DOHH2 (cell line): ENCODE results near the gene CSNK2B.

ENCODE experiments used
- H3F3A ChIP-seq: fragments of 200-600 bp; sonication (generic), shearing (Covaris generic); 2 replicates; pipeline ENCODE4 v1.6.0; 2016; ENCODE audit warnings: antibody characterized with exemption, mild to moderate bottlenecking; ENCODE audit not compliant: control insufficient read depth, insufficient read depth
- H3K27ac ChIP-seq: fragments of 200-600 bp; sonication (generic); 2 replicates; pipeline ENCODE4 v1.5.1; 2014; ENCODE audit warnings: low read depth, mild to moderate bottlenecking, low read length, moderate library complexity
- H3K27me3 ChIP-seq: fragments of 200-600 bp; sonication (generic); 2 replicates; pipeline ENCODE4 v1.6.1; 2014; ENCODE audit warnings: mild to moderate bottlenecking, low read length, mixed read lengths; ENCODE audit not compliant: control insufficient read depth
- H3K36me3 ChIP-seq: fragments of 200-600 bp; sonication (generic); 2 replicates; pipeline ENCODE4 v1.6.1; 2014; ENCODE audit warnings: mild to moderate bottlenecking, low read length, moderate library complexity, mixed read lengths; ENCODE audit not compliant: control insufficient read depth
- H3K4me1 ChIP-seq: fragments of 200-600 bp; sonication (generic); 2 replicates; pipeline ENCODE4 v1.6.1; 2014; ENCODE audit warnings: mild to moderate bottlenecking, low read length, mixed read lengths; ENCODE audit not compliant: control insufficient read depth
- H3K4me2 ChIP-seq: fragments of 200-600 bp; sonication (generic); 2 replicates; pipeline ENCODE4 v1.6.0; 2014; ENCODE audit warnings: mild to moderate bottlenecking, low read length, moderate library complexity
- H3K4me3 ChIP-seq: fragments of 200-600 bp; sonication (generic); 2 replicates; pipeline ENCODE4 v1.5.1; 2014; ENCODE audit warnings: mild to moderate bottlenecking, low read length, mixed read lengths
- H3K79me2 ChIP-seq: fragments of 200-600 bp; sonication (generic); 2 replicates; pipeline ENCODE4 v1.6.1; 2014; ENCODE audit warnings: mild to moderate bottlenecking, low read length, mixed read lengths; ENCODE audit not compliant: control insufficient read depth
- H3K9me2 ChIP-seq: fragments of 200-600 bp; sonication (generic); replicated peaks from 2 replicates; pipeline ENCODE4 v1.6.1; 2014; ENCODE audit warnings: mild to moderate bottlenecking, low read length, mixed read lengths; ENCODE audit not compliant: control insufficient read depth
- H3K9me3 ChIP-seq: fragments of 200-600 bp; sonication (generic); 2 replicates; pipeline ENCODE4 v1.6.1; 2014; ENCODE audit warnings: antibody characterized with exemption, low read length, mixed read lengths; ENCODE audit not compliant: control insufficient read depth, insufficient read depth
- H4K20me1 ChIP-seq: fragments of 200-600 bp; sonication (generic); 2 replicates; pipeline ENCODE4 v1.6.0; 2014; ENCODE audit warnings: low read depth, mild to moderate bottlenecking, antibody characterized with exemption, low read length, moderate library complexity; ENCODE audit not compliant: control insufficient read depth, insufficient read depth
- CTCF ChIP-seq: fragments of 200-600 bp; sonication (generic); IDR thresholded peaks from one replicate; pipeline ENCODE4 v1.5.1; 2014; ENCODE audit warnings: antibody characterized with exemption, mild to moderate bottlenecking, low read depth, low read length; ENCODE audit not compliant: poor library complexity, severe bottlenecking
- EZH2phosphoT487 ChIP-seq: fragments of 200-600 bp; sonication (generic); IDR thresholded peaks from 2 replicates; pipeline ENCODE4 v1.6.1; 2017; ENCODE audit warnings: borderline replicate concordance, mild to moderate bottlenecking, antibody characterized with exemption, low read length, moderate library complexity, mixed read lengths

Gene CSNK2B

DNA sequence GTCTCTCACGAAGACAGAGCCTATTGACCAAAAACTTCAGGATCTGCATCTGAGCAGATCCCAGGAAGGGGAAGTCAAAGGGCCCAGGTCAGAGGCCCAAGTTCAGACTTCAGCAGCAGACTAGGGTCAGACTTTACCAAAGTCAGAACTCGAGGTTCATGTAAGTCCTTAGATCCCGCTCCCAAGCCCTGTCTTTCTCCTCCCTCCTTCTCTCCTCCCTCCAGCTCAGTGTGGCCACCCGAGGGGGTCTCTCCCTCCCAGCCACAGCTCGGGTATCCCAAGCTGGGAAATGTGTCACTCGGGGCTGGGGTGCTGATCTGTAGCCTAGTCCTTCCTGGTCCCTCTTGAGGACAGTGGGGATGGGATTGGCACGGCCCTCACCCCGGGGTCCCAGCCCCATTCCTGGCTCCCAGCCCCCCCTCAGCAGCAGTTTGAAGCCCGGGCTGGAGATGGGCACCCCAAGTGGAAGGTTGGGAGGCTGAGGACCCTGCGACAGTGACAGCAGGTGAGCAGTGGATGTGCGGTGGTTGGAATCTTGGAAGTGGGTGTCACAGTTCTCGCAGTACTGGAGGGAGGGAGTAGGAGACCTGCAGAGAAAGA is 3.7 kb upstream of the CSNK2B start:
- H3K4me1 ChIP-seq, result peaks cover 64% of the 10 kb centered on the region
- no peaks in the 10 kb centered on the region for H4K20me1 ChIP-seq
- peak overlapping the region; percentile 34 for H3K4me2 ChIP-seq
- H3K9me3 ChIP-seq, result no peaks in the 10 kb centered on the region
- no peaks in the 10 kb centered on the region for H3K27me3 ChIP-seq
- H3F3A ChIP-seq, result peaks cover 15% of the 10 kb centered on the region
- H3K4me3 ChIP-seq, result no peak overlapping the region
- TF ChIP-seq CTCF (no peak), EZH2phosphoT487 (no peak)
- H3K9me2 ChIP-seq, result no peaks in the 10 kb centered on the region
- no peak overlapping the region for H3K27ac ChIP-seq
- H3K36me3 ChIP-seq, result peaks cover 66% of the 10 kb centered on the region
- peaks cover 77% of the 10 kb centered on the region for H3K79me2 ChIP-seq

- Histone ChIP-seq H3K9me3 (no peaks in the 10 kb centered on the region), H3K9me2 (no peaks in the 10 kb centered on the region), H3K79me2 (peaks cover 79% of the 10 kb centered on the region), H3K27ac (no peak overlapping the region), H4K20me1 (peaks cover 4% of the 10 kb centered on the region; the same call in 1 of the 2 replicates), H3K4me3 (peak overlapping the region; percentile 95), H3K4me2 (peak overlapping the region; percentile 99), H3K27me3 (no peaks in the 10 kb centered on the region), H3K36me3 (peaks cover 70% of the 10 kb centered on the region), H3K4me1 (peaks cover 63% of the 10 kb centered on the region), H3F3A (peaks cover 11% of the 10 kb centered on the region)
- TF ChIP-seq CTCF (no peak), EZH2phosphoT487 (no peak)
Observed at GRCh38 chr6:31663126-31663960, 2.5 kb upstream of the CSNK2B start.

DNA sequence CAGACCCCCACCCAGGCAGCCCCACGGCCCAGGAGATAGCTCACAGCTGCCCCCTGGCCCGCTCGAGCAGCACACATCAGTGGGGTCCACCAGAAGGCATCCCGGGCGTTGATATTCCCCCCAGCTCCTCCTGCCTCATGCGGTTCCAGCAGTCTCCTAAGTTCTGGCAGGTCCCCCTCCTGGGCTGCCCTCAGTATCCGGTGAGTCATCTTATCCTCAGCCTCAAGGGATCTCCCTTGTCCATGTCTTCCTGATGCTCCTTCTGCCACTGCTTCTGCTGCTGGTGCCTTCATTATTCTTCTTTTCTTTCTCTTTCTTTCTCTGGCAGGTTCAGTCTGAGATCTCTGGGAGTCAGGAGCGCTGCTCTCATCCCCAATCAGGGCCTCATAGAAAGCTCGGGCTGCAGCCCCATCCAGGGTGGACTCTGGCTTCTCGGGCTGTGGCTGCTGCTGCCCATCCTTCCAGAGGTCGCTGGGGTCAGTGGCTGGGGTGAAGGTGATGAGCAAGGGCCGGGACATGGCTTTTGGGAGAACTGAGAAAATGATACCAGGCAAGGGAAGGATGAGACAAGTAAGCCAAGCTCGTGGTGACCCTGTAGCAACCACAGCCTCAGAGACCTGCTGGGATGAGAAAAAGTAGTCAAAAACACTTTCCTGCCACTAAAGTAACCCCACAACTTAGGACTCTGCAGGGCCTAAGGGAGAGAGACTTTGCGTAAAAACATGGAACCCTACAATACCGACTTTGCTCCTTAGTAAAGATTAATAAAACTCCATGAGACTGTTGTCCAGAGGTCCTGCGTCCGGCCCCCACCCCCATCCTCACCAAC is 1.7 kb upstream of the CSNK2B start:
- peaks cover 56% of the 10 kb centered on the region for H3K4me1 ChIP-seq
- H4K20me1 ChIP-seq, result peaks cover 11% of the 10 kb centered on the region; the same call in 1 of the 2 replicates
- H3K27ac ChIP-seq, result peak overlapping the region; percentile 97
- peak overlapping the region; percentile 95 for H3K4me3 ChIP-seq
- peaks cover 79% of the 10 kb centered on the region for H3K79me2 ChIP-seq
- no peaks in the 10 kb centered on the region for H3K9me2 ChIP-seq
- H3K27me3 ChIP-seq, result no peaks in the 10 kb centered on the region
- H3K9me3 ChIP-seq, result no peaks in the 10 kb centered on the region
- TF ChIP-seq EZH2phosphoT487 (no peak), CTCF (no peak)
- peak overlapping the region; percentile 99 for H3K4me2 ChIP-seq
- peaks cover 11% of the 10 kb centered on the region for H3F3A ChIP-seq
- H3K36me3 ChIP-seq, result peaks cover 78% of the 10 kb centered on the region
